ENCODE results near the gene CACNB4. TPM values are rescaled to one million over a fixed set of nuclear protein-coding genes. Genes with fewer than 3 reads are reported as not detected.

Gene CACNB4
- total and polyA plus RNA-seq, 2 donors, result 4.8 to 33.9 TPM

- Histone ChIP-seq H3K36me3 (ENCODE audit: insufficient read depth) (no peaks in the 10 kb centered on the region), H3K4me3 (ENCODE audit: low read depth, low read length) (no peak overlapping the region), H3K4me1 (ENCODE audit: insufficient read depth) (no peaks in the 10 kb centered on the region), H3K27ac (ENCODE audit: low read depth) (no peak overlapping the region)
- DNase-seq (ENCODE audit: extremely low spot score), result no peak
- 68% methylated on average over 2 of the region's 2 CpGs for WGBS
Observed at GRCh38 chr2:151984424-151985083, 114.3 kb downstream of the CACNB4 start.

GRCh38 chr2:151983221-151983620 lies 115.6 kb downstream of the CACNB4 start:
- H3K4me1 ChIP-seq (ENCODE audit: insufficient read depth), result no peaks in the 10 kb centered on the region
- H3K27ac ChIP-seq (ENCODE audit: low read depth), result no peak overlapping the region
- no peak overlapping the region for H3K4me3 ChIP-seq (ENCODE audit: low read depth, low read length)
- 68% methylated on average over 2 of the region's 2 CpGs for WGBS
- no peak for DNase-seq (ENCODE audit: extremely low spot score)
- H3K36me3 ChIP-seq (ENCODE audit: insufficient read depth), result no peaks in the 10 kb centered on the region

DNA sequence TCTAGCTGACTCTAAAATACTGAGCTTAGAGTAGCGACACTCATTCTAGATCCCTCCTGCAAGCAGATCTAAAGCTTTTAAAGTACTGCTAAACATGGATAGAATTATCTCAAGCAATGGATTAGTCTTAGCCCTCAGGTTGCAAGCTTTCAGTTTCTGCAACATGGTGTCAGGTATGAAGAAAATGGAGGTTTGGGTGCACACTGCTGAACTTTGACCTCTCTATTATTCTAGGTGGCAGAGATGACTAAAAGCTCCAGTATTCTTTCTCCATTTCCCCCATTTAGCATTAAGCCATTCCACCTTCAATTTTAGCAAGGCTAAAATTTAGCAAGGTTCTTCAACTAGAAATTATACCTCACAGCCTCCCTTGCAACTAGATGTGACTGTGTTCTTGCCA lies 117.0 kb downstream of the CACNB4 start:
- 96% methylated on average over 1 of the region's 1 CpG for WGBS
- H3K4me3 ChIP-seq (ENCODE audit: low read depth, low read length), result no peak overlapping the region
- no peak for DNase-seq (ENCODE audit: extremely low spot score)
- H3K36me3 ChIP-seq (ENCODE audit: insufficient read depth), result no peaks in the 10 kb centered on the region
- H3K4me1 ChIP-seq (ENCODE audit: insufficient read depth), result no peaks in the 10 kb centered on the region
- H3K27ac ChIP-seq (ENCODE audit: low read depth), result no peak overlapping the region

DNA sequence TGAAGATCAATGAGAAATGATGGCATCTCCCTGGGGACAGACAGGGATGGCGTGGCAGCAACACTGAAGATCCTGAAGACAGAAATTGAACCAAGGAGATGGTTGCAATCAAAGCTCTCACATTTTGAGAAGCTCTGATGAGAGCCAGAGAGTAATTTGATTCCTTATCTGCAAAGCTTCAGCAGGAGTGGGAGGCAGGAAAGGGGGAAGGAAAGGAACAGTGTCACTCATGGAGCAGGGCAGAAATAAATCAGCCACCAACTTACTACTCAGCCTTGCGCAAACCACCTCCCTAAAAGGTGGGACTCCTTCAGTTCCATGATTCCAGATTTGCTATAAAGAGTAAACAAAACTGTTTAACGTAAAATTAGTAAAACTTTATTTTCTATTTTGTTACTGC lies 119.2 kb downstream of the CACNB4 start:
- H3K4me1 ChIP-seq (ENCODE audit: insufficient read depth), result no peaks in the 10 kb centered on the region
- H3K36me3 ChIP-seq (ENCODE audit: insufficient read depth), result no peaks in the 10 kb centered on the region
- DNase-seq (ENCODE audit: extremely low spot score), result no peak
- no peak overlapping the region for H3K4me3 ChIP-seq (ENCODE audit: low read depth, low read length)
- 94% methylated on average over 3 of the region's 3 CpGs for WGBS
- H3K27ac ChIP-seq (ENCODE audit: low read depth), result no peak overlapping the region

DNA sequence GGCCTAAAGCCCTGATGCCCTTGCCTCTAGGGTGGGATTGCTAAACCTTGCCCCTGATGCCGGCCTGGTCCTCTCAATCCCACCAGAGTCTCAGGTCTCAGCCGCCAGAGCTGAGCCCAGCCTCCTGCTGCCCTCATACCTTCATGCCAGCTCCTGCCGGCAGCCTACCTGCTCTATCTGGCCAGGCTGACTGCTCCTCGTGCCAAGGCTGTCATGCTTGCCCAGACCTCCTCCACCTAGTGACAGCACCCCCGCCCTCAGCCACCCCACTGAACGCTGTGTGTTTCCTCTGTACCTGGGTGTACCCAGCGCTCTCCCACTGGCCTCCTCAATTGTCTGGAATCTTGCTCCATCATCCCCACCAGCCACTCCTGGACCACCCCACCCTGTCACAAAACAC lies 120.1 kb downstream of the CACNB4 start:
- Histone ChIP-seq H3K4me3 (ENCODE audit: low read depth, low read length) (no peak overlapping the region), H3K36me3 (ENCODE audit: insufficient read depth) (no peaks in the 10 kb centered on the region), H3K27ac (ENCODE audit: low read depth) (no peak overlapping the region), H3K4me1 (ENCODE audit: insufficient read depth) (no peaks in the 10 kb centered on the region)
- 93% methylated on average over 7 of the region's 7 CpGs for WGBS
- no peak for DNase-seq (ENCODE audit: extremely low spot score)

DNA sequence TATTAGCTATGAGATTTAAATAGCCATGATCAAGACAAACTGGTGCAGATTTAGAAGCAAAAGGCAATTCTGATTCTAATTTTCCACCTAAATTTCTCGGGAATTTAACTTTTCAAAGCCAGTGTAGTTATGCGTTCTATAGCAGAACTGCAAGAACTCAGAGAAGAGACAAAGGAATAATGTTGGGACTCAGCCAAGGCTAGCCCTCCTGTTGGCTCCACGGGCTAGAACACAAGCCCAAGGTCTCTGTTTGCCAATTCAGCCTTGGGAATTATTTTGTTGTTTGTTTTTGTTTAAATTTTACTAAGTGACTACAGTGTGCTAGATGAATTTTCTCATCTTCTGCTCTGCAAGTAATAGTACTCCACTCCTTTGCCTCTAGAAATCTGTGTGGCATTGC lies 121.2 kb downstream of the CACNB4 start:
- Histone ChIP-seq H3K27ac (ENCODE audit: low read depth) (no peak overlapping the region), H3K36me3 (ENCODE audit: insufficient read depth) (no peaks in the 10 kb centered on the region), H3K4me3 (ENCODE audit: low read depth, low read length) (no peak overlapping the region), H3K4me1 (ENCODE audit: insufficient read depth) (no peaks in the 10 kb centered on the region)
- DNase-seq (ENCODE audit: extremely low spot score), result no peak
- WGBS, result 74% methylated on average over 3 of the region's 3 CpGs

DNA sequence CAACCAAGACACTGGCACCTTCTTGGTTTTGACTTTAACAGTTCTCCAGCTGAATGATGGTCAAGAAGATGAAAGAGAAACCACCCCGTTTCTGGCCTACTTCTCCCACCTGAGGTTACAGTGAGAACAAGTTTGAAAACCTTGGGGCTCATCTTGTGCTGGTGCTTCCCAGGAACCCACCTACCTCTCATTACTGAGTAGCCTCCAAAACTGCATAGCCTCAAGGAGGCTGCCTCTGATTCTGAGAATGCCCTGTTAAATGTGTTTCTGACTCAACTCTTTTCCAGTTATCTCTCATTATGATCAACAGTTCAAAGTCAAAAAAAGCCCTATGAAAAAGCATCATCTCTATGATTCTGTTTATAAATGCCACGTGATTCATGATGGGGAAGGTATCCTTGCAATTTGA lies 121.9 kb downstream of the CACNB4 start:
- Histone ChIP-seq H3K4me3 (ENCODE audit: low read depth, low read length) (no peak overlapping the region), H3K4me1 (ENCODE audit: insufficient read depth) (no peaks in the 10 kb centered on the region), H3K36me3 (ENCODE audit: insufficient read depth) (no peaks in the 10 kb centered on the region), H3K27ac (ENCODE audit: low read depth) (no peak overlapping the region)
- 92% methylated on average over 2 of the region's 2 CpGs for WGBS
- no peak for DNase-seq (ENCODE audit: extremely low spot score)

- H3K4me1 ChIP-seq (ENCODE audit: insufficient read depth), result no peaks in the 10 kb centered on the region
- 92% methylated on average over 15 of the region's 15 CpGs for WGBS
- no peak overlapping the region for H3K4me3 ChIP-seq (ENCODE audit: low read depth, low read length)
- no peak for DNase-seq (ENCODE audit: extremely low spot score)
- H3K27ac ChIP-seq (ENCODE audit: low read depth), result no peak overlapping the region
- H3K36me3 ChIP-seq (ENCODE audit: insufficient read depth), result no peaks in the 10 kb centered on the region
Observed at GRCh38 chr2:151975460-151976414, 123.1 kb downstream of the CACNB4 start.

- no peak overlapping the region for H3K27ac ChIP-seq (ENCODE audit: low read depth)
- no peak overlapping the region for H3K4me3 ChIP-seq (ENCODE audit: low read depth, low read length)
- H3K36me3 ChIP-seq (ENCODE audit: insufficient read depth), result no peaks in the 10 kb centered on the region
- H3K4me1 ChIP-seq (ENCODE audit: insufficient read depth), result no peaks in the 10 kb centered on the region
- 82% methylated on average over 3 of the region's 3 CpGs for WGBS
- no peak for DNase-seq (ENCODE audit: extremely low spot score)
Observed at GRCh38 chr2:151974988-151975387, 123.9 kb downstream of the CACNB4 start.

DNA sequence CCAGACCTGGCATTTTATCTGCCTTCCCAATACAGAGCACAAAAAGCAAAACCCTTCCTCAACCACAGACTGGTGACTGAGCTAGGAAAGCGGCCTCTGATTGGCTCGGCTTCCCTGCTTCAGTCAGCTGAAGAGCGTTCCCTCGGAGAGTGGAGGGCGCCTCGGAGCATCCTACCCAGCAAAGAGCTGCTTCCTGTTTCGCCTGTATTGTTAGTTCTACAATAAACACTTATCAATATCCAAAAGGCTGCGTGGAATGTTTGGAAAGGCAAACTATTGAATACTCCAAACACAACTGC lies 125.0 kb downstream of the CACNB4 start:
- 21% methylated on average over 8 of the region's 8 CpGs for WGBS
- no peak for DNase-seq (ENCODE audit: extremely low spot score)
- no peak overlapping the region for H3K4me3 ChIP-seq (ENCODE audit: low read depth, low read length)
- H3K27ac ChIP-seq (ENCODE audit: low read depth), result no peak overlapping the region
- H3K36me3 ChIP-seq (ENCODE audit: insufficient read depth), result no peaks in the 10 kb centered on the region
- H3K4me1 ChIP-seq (ENCODE audit: insufficient read depth), result no peaks in the 10 kb centered on the region

- DNase-seq (ENCODE audit: extremely low spot score), result no peak
- Histone ChIP-seq H3K4me1 (ENCODE audit: insufficient read depth) (no peaks in the 10 kb centered on the region), H3K27ac (ENCODE audit: low read depth) (no peak overlapping the region), H3K36me3 (ENCODE audit: insufficient read depth) (no peaks in the 10 kb centered on the region), H3K4me3 (ENCODE audit: low read depth, low read length) (no peak overlapping the region)
- 76% methylated on average over 8 of the region's 8 CpGs for WGBS
Observed at GRCh38 chr2:151973013-151973900, 125.6 kb downstream of the CACNB4 start.

GRCh38 chr2:151972241-151973012 lies 126.4 kb downstream of the CACNB4 start:
- 93% methylated on average over 8 of the region's 8 CpGs for WGBS
- no peak for DNase-seq (ENCODE audit: extremely low spot score)
- Histone ChIP-seq H3K27ac (ENCODE audit: low read depth) (no peak overlapping the region), H3K36me3 (ENCODE audit: insufficient read depth) (no peaks in the 10 kb centered on the region), H3K4me3 (ENCODE audit: low read depth, low read length) (no peak overlapping the region), H3K4me1 (ENCODE audit: insufficient read depth) (no peaks in the 10 kb centered on the region)
